PC-3 (cell line): ENCODE results near the gene ZCWPW1.

Experiments
- EZH2 ChIP-seq: fragments of 300-600 bp; sonication (generic); IDR thresholded peaks from one replicate; pipeline ENCODE4 v1.6.1; 2017; ENCODE audit warnings: antibody characterized with exemption, mild to moderate bottlenecking, low read length; ENCODE audit not compliant: unreplicated experiment
- EZH2phosphoT487 ChIP-seq: fragments of 300-600 bp; sonication (generic); IDR thresholded peaks from 2 replicates; pipeline ENCODE4 v1.6.1; 2018; ENCODE audit warnings: mild to moderate bottlenecking, antibody characterized with exemption, low read length, borderline replicate concordance

GRCh38 chr7:100353685-100354330, 74.7 kb downstream of the ZCWPW1 start:
- TF ChIP-seq EZH2 (no peak), EZH2phosphoT487 (no peak)
